Fibroblast of pulmonary artery (primary cell): ENCODE measurements around the gene AUTS2.

ENCODE experiments used
- DNase-seq: peaks from one replicate; pipeline ENCODE4 v3.0.0-alpha.2; 2010; ENCODE audit warnings: low read depth
- H3K4me3 ChIP-seq: replicated peaks from 2 replicates; pipeline ENCODE4 v1.5.1; 2011; ENCODE audit warnings: low read depth, mild to moderate bottlenecking, control low read depth, low read length, moderate library complexity
- TF ChIP-seq, protein P1 (sequence below): IDR thresholded peaks from 2 replicates; pipeline ENCODE4 v1.5.1; 2011; ENCODE audit warnings: mild to moderate bottlenecking, control low read depth, low read length, inconsistent platforms; ENCODE audit errors: missing control alignments

AUTS2 gene

DNA sequence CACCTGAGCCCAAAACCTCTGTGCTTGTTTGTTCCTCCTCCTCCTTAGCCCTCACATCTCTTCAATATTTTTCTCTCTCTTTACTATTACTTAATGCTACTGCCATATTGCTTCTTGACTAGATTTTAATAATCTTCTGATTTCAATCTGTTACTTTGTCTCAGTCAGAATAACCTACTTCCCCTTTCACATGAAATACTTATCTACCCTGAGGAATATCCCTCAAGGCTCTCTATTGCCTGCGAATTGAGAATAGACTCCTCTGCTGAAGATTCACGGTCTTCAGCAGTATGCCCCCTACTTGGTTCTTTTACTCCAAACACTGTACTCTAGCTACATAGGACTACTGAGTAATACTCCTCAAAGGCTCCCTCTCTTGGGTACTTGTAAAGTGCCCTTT is 430.3 kb downstream of the AUTS2 start:
- no peak overlapping the region for H3K4me3 ChIP-seq
- no peak for DNase-seq
- TF ChIP-seq, protein P1, sequence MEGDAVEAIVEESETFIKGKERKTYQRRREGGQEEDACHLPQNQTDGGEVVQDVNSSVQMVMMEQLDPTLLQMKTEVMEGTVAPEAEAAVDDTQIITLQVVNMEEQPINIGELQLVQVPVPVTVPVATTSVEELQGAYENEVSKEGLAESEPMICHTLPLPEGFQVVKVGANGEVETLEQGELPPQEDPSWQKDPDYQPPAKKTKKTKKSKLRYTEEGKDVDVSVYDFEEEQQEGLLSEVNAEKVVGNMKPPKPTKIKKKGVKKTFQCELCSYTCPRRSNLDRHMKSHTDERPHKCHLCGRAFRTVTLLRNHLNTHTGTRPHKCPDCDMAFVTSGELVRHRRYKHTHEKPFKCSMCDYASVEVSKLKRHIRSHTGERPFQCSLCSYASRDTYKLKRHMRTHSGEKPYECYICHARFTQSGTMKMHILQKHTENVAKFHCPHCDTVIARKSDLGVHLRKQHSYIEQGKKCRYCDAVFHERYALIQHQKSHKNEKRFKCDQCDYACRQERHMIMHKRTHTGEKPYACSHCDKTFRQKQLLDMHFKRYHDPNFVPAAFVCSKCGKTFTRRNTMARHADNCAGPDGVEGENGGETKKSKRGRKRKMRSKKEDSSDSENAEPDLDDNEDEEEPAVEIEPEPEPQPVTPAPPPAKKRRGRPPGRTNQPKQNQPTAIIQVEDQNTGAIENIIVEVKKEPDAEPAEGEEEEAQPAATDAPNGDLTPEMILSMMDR, result no peak

DNA sequence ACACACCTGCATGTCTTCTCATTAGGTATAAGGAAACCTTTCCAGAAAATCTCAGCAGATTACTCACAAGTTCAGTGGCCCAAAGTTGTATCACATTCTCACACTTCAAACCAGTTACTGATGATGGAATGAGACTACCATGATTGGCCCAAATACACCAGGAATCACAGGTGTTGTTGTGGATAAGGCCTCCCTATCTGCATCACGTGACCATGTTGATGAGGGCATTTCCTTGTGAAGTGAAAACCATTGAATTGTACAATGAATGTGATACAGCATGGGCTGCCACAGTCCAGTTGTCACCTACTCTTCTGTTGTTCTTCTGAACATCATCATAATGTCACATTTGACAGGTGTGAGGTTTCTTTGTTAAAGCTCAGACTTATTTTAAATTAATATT is 431.7 kb downstream of the AUTS2 start:
- DNase-seq, result no peak
- H3K4me3 ChIP-seq, result no peak overlapping the region
- TF ChIP-seq, protein P1, result no peak

DNA sequence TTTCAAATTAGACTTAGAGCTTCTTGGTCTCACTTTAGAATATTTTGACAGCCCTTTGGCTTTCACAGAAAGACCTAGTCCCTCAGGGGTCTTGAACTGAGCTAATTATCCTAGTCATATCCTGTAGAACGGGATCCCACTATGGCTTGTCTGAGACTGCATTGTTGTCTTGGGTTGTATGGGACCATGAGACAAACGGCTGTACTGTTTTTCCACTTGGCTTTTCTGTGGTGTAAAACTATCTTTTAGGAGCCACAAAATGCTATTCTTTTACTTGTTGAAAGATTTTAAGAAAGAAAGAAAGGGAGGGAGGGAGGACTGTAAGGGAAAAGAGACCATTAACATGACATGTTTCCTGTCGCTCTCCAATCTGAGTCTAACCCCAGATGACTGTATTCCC is 432.5 kb downstream of the AUTS2 start:
- no peak for DNase-seq
- TF ChIP-seq, protein P1, result no peak
- no peak overlapping the region for H3K4me3 ChIP-seq

DNA sequence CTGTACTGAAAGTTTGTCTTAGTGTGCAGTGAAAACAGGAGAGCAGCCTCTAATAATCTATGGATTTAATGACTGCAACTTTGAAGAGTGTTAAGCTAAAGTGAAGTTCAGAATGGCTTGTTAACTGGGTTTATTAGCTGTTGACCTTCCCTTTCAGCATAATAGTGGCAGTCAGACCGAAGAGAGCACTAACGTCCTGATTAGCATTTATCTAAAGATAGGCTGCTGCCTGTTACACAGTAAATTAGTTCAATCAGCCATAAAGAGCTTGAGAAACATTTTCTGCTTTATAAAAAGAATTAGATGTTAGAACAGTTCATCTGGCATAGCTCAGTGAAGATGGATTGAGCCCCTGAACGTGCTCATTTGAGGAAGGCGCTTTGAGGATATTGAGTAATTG is 433.0 kb downstream of the AUTS2 start:
- no peak for DNase-seq
- TF ChIP-seq, protein P1, result no peak
- H3K4me3 ChIP-seq, result no peak overlapping the region

DNA sequence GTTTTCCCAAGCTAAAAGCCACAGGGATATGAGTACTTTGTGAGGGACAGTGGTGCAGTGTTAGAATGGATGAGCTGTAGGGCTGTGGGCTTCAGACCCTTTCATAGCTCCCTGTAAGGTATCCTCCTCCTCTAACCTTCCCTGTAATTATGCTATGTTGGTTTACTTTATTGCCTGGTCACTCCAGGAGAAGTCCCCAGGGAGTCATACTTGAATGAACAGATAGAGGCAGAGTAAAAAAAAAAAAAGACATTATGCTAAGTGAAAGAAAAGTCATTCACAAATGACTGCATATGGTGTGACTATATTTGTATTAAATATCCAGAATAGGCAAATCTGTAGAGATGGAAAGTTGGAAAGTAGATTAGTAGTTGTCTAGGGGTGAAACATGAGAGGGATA is 434.4 kb downstream of the AUTS2 start:
- no peak for DNase-seq
- TF ChIP-seq, protein P1, result no peak
- H3K4me3 ChIP-seq, result no peak overlapping the region

DNA sequence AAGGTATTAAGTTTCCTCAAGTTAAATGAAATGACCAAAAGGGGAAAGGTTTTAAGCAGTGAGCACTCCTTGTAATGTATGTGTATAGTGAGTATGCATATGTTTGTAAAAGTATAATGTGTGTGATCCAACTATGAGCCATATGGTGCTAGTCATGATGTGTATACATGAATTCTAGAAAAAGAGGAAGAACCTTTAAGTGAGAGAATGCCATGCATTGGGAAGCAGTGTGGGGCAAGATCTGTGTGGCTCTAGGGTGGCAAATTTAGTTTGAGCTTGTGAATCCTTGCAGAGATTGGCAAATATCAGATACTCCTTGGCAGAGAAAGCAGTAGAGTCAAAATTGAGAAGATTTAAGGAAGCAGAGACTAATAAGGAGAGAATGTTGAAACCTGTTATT is 435.0 kb downstream of the AUTS2 start:
- no peak for DNase-seq
- no peak overlapping the region for H3K4me3 ChIP-seq
- TF ChIP-seq, protein P1, result no peak

DNA sequence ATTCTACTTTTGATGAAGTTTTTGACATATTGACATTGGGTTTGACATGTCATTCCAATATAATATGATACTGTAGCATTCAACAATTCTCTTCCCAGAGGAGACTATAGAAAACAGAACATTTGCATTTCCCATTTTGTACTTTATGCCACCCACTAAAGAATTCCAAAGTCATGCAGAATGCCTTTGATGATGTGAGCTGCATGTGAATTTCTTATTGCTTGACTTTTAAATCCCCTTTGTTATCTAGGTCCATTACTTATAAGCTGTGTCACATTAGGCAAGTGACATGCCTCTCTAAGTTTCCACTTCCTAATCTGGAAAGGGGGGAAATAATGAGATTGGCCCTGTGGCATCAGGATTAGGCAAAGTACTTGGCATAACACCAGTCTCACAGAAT is 436.7 kb downstream of the AUTS2 start:
- H3K4me3 ChIP-seq, result no peak overlapping the region
- no peak for DNase-seq
- TF ChIP-seq, protein P1, result no peak
